DMS53 (cell line): ENCODE data around the gene STRA6.
A peak's percentile ranks its signal among the peaks of the same experiment; 100 is the strongest.

Source experiments
- DNase-seq: peaks from one replicate; lab custom pipeline; 2025; lab: John Stamatoyannopoulos, UW

Gene STRA6, protein sequence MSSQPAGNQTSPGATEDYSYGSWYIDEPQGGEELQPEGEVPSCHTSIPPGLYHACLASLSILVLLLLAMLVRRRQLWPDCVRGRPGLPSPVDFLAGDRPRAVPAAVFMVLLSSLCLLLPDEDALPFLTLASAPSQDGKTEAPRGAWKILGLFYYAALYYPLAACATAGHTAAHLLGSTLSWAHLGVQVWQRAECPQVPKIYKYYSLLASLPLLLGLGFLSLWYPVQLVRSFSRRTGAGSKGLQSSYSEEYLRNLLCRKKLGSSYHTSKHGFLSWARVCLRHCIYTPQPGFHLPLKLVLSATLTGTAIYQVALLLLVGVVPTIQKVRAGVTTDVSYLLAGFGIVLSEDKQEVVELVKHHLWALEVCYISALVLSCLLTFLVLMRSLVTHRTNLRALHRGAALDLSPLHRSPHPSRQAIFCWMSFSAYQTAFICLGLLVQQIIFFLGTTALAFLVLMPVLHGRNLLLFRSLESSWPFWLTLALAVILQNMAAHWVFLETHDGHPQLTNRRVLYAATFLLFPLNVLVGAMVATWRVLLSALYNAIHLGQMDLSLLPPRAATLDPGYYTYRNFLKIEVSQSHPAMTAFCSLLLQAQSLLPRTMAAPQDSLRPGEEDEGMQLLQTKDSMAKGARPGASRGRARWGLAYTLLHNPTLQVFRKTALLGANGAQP

DNA sequence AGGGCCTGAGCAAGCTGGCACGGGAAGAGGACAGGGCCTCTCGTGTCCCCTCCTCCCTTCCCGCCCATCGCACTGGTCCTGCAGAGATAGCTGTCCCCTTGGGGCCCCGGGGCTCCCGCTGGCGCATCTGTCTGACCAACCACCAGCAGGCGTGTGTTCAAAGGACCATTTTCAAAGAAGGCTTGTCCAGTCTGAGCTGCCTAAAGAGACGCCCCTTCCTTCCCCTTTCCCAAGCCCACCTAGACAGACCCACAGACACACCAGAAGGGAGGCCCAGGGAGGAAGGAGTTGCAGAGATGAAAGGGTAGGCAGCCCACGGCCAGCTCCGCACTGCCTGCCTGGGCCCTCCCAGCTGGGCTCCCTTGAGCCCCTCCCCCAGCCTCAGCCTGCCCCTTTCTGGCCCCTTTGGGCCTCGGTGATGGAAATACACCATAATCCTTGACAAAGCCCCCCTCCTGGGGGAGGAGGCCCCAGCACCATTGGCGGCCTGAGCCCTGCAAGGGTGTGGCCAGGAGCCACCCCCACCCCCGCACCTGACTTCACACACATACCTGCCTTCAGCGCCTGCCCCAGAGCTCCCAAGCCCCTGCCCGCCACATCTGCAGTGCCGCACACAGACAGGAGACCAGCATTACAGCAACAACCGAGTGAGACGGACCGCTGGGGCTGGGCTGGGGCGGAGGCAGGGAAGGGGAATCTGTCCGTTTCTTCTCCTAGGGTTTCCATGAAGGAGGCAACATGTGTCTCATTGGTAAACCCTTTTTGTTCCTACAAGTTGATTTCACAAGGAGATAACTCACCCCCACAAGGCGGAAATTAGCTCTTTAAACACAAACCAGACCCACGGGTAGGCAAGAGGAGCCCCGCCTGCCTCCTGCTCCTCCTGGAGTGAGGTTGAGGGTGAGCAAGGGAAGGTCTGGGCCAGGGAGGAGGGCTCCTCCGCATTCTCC is at the start of gene STRA6:
TSS of gene STRA6 (minus strand) at position 336 of the 950 bp plus-strand sequence. CDS start 520 bp downstream, outside the sequence.
- DNase-seq: no peak

- DNase-seq: no peak
These were observed 49.7 kb upstream of the STRA6 start for GRCh38 chr15:74252291-74252690.

DNA sequence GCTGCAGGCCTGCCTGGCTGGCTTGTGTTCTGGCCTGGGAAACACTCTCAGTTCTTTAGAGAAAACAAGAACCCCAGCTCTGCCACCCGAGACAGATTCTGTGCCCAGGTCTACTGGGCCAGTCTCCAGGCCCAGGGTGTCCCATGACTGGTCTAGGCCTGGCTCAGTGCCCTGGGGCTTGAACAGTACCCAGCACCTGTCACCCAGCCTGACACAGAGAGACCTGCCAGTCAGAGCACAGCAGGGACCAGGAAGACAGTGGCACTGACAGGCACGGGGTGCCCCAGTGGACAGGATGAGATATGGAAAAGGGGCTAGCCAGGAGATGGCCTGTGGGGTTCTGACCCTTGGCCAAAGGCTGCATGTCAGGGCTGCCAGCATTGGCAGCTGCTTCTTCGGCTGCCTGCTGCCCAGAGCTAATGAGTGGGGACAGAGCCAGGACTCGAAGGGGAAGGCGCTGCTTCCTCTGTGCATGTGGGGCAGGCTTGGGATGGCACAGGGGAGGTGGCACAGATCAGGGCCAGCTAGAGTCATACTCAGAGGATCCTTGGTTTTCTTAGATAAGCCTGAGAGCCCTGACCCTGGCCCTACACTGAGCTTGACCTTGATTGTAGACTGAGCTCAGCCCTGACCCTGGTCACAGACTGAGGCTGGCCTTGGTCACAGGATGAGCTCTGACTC is 48.7 kb upstream of the STRA6 start:
- peak; percentile 22 for DNase-seq

DNA sequence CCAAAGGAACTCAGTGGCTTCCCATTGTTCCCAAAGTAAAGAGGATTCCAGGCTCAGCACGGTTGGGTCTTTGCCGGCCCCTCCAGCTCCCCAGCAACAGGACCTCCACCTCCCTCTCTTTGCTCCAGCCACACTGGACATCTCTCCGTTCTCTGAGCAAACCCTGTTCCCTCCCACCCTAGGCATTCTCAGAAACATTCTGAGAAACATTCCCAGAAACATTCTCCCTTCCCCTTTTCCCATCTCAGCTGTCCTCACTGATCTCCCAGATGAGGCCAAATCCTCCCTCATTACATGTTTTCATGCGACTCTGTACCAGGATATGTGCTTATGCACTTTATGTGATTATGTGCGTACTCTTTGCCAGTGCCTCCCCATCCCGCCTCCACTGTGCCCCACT is 47.7 kb upstream of the STRA6 start:
- no peak for DNase-seq

- DNase-seq: peak; percentile 91
These were observed 42.9 kb upstream of the STRA6 start for GRCh38 chr15:74245342-74245931.

- no peak for DNase-seq
These were observed 42.3 kb upstream of the STRA6 start for GRCh38 chr15:74244822-74245341.

DNA sequence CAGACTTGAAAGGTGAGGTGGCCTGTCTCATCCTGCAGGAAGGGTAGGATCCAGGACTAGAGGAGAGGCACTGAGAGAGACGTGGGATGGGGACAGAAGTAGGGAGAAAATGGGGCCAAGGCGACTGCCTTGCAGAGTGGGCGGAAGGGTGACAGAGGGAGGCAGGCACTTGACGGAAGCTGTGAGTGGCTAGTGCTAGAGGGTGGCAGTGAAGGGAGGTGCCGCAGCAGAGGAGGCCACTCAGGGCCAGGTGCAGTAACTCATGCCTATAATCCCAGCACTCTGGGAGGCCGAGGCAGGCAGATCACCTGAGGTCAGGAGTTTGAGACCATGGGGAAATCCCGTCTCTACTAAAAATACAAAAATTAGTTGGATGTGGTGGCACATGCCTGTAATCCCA is 40.8 kb upstream of the STRA6 start:
- DNase-seq: peak; percentile 89

- DNase-seq: peak; percentile 62
These were observed 40.0 kb upstream of the STRA6 start for GRCh38 chr15:74242441-74243185.

DNA sequence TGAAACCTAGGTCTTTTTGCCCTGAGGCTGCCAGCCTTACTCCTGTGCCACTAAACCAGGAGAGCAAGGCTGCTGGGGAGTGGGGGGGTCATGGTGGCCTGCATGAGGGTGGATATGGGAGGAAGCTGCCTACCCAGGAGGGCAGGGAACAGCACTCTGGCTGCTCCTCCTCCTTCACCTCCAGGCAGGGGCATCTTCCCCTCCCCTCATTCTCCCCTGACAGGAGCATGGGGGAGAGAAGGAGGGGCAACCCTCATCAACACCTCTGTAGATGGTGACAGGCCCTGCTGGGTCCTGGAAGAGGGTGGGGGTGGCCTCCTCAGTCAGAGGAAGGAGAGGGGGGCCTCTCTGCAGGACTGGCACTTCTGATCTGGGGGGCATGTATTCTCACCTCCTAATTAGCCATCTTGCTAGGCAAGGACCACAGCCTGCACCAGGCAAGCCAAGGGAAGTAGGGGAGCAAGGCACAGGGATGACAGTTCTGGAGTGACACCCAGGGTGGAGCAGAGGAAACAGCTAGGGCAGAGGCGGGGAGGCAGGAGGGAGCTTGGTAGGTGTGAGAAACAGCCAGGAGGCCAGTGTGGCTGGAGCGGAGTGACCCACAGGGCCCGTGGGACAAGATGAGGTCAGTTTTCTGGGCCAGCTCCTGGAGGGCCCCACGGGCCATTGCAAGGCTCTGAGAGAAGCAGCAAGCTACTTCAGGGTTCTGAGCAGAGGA is 38.5 kb upstream of the STRA6 start:
- peak; percentile 10 for DNase-seq

DNA sequence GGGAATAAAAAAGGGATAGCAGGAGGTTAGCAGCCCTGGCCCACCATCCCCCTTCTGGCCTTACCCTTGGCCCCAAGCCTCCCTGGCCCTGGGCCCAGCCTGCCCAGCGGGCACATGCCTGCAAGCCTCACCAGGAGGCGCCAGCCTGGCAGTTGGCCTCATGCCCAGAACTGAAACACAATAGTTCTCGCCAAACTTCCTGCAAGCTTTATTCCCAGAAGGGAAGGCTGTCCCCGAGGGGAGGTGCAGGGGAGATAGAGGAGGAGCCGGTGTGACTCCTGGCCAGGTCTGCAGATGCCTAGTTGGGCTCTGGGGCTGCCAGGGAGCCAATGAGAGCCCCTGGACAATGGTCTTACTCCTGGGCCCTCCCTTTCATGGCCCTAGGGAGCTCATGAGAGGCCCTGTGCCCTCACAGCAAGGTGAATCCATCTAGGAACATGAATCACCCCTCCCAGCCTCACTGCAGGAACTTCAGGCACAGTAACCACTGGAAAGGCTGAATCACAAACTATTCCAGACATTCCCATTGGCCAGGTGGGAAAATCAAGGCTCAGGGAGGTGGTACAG is 37.5 kb upstream of the STRA6 start:
- peak; percentile 97 for DNase-seq

- peak; percentile 74 for DNase-seq
These were observed 36.6 kb upstream of the STRA6 start for GRCh38 chr15:74239051-74239705.

- DNase-seq: peak; percentile 98
These were observed 33.4 kb upstream of the STRA6 start, which contains the start of gene CCDC33 for GRCh38 chr15:74235962-74236361. CCDC33 (plus strand) TSS chr15:74236326; CDS start chr15:74236720, 394 bp downstream.

DNA sequence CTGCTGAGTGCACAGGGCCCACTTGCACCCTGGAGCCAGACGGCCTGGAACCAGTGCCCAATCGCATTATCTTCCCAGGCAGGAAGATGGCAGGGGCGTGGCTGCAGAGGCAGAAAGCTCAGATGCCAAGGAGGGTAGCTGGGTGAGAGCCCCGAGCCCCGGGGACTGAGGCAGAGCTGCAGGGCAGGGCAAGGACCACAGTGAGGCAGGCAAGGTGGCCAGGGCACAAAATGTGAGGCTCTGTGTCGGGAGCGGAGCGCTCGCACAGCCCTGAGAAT is 31.9 kb upstream of the STRA6 start:
- no peak for DNase-seq

DNA sequence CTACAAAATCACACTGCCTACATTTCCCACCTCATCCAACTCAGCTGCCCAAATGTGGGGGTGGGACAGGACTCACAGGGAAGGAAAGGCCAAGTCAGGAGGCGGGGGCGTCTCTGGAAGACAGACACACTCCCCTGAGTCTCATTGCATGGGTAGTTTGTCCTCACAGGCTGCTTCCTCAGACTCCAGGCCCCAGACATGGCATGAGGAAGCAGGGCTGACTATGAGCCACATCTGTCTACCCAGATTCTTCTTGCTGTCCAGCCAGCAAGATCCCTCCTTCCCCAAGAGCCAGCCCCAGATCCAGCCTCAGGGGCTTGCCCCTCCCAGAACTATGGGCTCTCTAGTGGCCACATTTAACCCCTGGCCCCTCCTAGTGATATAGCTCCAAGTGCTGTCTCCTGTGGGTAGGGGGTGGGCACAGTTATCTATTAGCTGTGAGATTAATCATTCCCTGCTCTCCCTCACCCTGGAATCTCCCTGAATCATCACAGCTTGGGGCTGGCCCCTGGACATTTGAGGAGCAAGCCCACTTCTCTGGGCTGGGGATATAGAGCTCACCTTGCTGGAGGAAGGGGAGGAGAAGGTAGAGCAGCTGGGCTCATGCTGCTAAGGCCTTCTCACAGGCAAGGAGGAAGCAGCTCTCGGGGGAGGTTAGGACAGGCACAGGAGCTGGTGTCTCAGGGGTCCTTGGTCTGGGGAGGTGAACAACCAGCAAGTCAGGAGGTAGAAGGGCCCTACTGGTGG is 31.4 kb upstream of the STRA6 start:
- DNase-seq: peak; percentile 18

- no peak for DNase-seq
These were observed 30.8 kb upstream of the STRA6 start for GRCh38 chr15:74233373-74233772.

GRCh38 chr15:74231475-74231874 is 28.9 kb upstream of the STRA6 start:
- no peak for DNase-seq

DNA sequence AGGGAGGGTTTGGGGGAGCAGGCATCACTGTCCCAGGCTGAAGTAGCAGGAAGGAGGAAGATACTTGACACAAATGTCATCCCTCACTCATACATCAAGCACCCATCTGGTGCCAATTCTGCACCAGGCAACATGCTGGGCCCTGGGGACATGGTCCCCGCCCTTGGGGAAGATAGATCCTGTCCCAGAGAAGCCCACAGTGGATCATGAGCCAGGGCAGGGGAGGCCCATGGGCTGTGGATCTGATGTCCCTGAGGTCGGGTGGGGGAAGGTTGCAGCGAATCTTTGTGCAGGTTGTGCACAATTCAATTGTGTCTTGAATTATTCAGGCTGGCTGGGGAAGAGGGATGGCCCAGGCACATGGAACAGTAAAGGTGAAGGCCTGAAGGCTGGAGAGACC is 27.1 kb upstream of the STRA6 start:
- DNase-seq: no peak

DNA sequence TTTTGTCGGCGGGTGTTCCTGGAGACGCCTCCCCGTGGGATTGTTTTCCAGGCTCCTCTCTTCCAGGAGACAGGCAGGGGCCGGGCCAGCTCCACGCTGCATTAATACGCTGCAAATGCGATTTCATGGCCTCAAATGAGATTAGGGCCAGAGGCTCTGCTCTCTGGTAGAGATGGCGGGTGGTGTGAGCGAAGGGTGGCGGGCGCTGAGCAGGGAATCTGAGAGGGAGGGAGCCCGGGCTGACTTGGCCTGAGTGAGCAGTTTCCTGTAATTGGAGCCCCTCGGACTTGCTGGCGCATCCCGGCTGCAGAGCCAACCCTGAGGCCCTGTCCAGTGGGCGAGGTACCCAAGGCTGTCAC is 26.1 kb upstream of the STRA6 start:
- no peak for DNase-seq
